SK-N-SH (cell line): ENCODE results near the gene FRAS1.

Source experiments
- CTCF ChIP-seq: fragments of 200-600 bp; sonication (generic); IDR thresholded peaks from 2 replicates; pipeline ENCODE4 v1.6.1; 2017; ENCODE audit warnings: antibody characterized with exemption, mild to moderate bottlenecking, moderate library complexity
- EP300 ChIP-seq, 2 experiments: IDR thresholded peaks; 2 replicates each; pipeline versions ENCODE4 v1.4.0 to v1.6.1; 2012; ENCODE audit warnings: borderline replicate concordance in 1 of 2, low read depth in 1 of 2, low read length in 1 of 2
- MAX ChIP-seq: IDR thresholded peaks from 2 replicates; pipeline ENCODE4 v1.4.0; 2012; ENCODE audit warnings: low read depth
- POLR2AphosphoS5 ChIP-seq: IDR thresholded peaks from 2 replicates; pipeline ENCODE4 v1.6.1; 2012; ENCODE audit warnings: low read depth, low read length
- REST ChIP-seq: IDR thresholded peaks from 2 replicates; pipeline ENCODE4 v1.6.1; 2012; ENCODE audit warnings: mild to moderate bottlenecking, low read depth, low read length, moderate library complexity
- TAF1 ChIP-seq: IDR thresholded peaks from 2 replicates; pipeline ENCODE4 v1.6.1; 2012; ENCODE audit warnings: low read depth, mild to moderate bottlenecking, low read length, moderate library complexity, borderline replicate concordance
- USF2 ChIP-seq: fragments of 150-350 bp; IDR thresholded peaks from 2 replicates; pipeline ENCODE4 v1.6.1; 2017; ENCODE audit warnings: antibody characterized with exemption, low read length, low read depth, borderline replicate concordance

GRCh38 chr4:78167510-78167909 lies 110.4 kb downstream of the FRAS1 start:
- TF ChIP-seq POLR2AphosphoS5 (no peak), EP300 (IDR thresholded peaks at IDR 0.05; ENCODE audit: borderline replicate concordance in 1 of 2, low read depth in 1 of 2, low read length in 1 of 2) (no peak), TAF1 (no peak), REST (no peak), CTCF (no peak), MAX (no peak), USF2 (no peak)
